Stimulated activated CD8-positive, alpha-beta memory T cell treated with anti-CD3 and anti-CD28 coated beads, Interleukin-4, amount 100 ng/mL, for 1 hour (primary cell): ENCODE results near the gene ARRB1.

Experiments used
- DNase-seq, 2 donors: peaks; one replicate each; pipeline ENCODE4 v3.0.0-alpha.2; 2020; ENCODE audit warnings: low read depth in 2 of 2, low spot score in 1 of 2

ARRB1 gene

DNA sequence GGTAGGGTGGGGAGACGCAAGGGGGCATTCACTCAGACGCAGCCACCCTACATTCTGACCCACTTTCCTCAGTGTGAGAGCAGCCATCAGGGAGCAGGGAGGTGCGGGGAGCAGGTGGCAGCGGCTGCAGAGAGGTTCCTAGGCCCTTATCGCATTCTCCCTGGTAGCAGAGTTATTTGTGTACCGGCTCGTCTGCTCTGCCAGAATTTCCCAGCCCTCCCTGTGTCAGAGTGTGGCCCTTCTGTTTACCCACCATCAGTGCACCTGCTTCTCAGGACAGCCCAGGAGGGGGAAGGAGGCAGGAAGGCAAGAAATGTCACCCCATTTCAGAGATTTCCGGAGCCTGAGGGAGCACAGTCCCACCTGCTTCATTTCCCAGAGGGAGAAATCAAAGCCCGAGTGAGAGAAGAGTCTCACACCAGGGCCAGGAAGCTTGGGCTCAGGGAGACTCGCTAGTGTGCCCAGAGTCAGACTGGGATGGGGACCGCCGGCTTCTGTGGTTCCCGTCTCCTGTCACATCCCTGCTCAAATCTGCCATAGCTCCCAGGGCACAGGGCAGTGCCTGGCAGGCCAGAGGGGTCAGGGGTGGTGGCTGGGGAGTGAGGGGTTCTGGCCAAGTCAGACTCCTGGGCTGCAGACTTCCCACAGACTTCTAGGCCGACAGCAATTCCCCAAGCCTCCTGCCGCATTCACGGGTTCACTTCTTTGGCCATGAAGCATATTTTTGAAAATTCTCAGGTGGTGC is 49.7 kb downstream of the ARRB1 start:
- no peak for DNase-seq

DNA sequence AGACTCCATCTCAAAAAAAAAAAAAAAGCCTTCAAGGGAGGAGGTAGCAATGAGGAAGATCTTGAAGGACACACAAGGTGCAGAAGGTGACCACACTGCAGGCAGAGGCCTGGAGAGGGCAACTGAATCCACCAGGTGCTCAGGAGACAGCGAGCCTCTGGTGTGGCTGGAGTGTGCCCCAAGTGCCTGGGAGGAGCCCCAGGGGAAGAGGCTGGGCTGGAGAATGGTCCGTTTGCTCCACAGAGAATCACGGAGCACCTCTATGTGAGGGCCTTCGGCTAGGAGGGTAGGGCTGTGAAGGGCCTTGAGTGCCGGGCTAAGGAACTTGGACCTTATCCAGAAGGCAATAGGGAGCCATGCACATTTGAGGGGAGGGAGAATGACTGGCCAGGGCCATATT is 50.3 kb downstream of the ARRB1 start:
- no peak for DNase-seq

DNA sequence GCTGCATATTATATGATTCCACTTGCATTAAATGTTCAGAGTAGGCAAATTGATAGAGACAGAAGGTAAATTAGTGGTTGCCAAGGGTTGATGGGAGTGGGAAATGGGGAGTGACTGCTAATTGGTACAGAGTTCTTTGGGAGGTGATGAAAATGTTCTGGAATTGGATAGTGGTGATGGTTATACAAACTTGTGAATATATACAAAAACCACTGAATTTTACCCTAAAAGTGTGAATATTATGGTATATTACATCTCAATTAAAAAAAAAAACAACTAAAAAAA is 52.5 kb downstream of the ARRB1 start:
- DNase-seq: no peak

DNA sequence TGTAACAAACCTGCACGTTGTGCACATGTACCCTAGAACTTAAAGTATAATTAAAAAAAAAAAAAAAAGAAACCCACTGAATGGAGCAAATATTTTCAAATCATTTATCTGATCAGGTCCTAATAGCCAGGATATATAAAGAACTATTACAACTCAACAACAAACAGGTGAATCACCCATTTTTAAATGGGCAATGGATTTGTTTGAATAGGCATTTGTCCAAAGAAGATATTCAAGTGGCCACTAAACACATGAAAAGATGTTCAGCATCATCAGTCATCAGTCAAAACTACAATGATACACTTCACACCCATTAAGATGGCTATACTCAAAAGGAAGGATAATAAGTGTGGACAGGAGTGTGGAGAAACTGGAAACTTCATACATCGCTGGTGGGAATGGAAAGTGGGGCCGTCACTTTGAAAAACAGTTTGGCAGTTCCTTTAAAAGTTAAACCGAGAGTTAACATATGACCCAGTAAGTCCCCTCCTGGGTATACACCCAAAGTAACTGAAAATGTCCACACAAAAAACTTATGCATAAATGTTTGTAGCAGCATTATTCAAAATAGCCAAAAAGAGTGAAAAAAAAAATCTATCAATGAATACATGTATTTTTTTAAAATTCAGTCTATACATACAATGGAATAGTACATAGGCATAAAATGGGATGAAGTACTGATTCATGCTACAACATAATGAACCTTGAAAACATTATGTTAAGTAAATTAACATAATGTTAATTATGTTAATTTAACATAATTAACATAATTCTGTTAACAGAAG is 53.1 kb downstream of the ARRB1 start:
- no peak for DNase-seq

DNA sequence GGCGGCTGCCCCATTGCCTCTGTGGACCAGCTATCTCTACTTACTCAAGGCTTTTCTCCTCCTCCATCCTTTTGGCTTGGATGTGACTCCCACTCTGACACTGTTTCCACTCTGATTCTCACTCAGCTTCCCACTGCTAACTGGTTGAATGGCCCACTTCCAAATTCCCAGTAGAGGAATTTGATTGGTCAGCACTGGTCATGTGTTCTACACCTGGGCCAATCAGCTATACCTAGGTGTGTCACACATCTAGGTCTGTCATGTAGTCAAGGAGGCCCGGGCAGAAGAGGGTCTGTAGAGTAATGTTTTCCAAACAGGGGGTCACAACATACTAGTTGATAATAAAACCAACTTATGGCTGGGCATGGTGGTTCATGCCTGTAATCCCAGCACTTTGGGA is 57.6 kb downstream of the ARRB1 start:
- no peak for DNase-seq

DNA sequence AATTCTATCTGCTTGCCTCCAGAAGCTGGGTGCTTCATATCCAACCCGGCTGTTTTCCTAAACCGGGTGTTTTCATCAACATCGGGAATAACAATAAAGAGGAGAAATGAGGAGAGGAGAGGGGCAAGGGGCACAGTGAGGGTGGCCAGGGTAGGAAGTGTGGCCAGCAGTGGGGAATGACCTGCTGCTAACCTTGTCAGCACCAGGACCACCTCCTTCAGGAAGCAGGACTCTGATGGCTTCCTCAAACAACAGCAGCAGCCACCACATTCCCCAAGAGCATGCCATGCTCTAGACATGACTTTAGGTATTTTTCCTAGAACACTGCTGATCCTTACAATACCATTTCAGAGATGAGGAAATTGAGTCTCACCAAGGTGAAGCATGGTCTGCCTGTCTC is 58.5 kb downstream of the ARRB1 start:
- DNase-seq: no peak

DNA sequence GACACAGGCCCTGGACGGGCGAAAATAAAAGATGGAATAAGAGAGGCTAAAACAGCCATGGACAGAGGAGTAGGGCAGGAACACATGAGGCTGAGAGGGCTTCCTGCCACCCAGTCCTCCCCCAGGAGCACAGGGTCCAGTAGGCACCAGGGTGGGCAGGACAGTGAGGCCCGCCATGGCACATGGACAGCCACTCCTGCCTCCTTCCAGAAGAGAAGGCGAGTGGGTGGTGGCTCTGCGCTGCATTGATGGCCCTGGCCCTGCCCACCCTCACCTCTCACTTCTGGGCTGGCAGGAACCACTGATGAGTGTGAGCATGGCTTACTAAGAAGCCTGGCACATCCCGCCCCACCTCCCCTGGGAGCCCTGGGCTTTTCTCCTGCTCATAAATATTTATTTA is 59.7 kb downstream of the ARRB1 start:
- DNase-seq: no peak

DNA sequence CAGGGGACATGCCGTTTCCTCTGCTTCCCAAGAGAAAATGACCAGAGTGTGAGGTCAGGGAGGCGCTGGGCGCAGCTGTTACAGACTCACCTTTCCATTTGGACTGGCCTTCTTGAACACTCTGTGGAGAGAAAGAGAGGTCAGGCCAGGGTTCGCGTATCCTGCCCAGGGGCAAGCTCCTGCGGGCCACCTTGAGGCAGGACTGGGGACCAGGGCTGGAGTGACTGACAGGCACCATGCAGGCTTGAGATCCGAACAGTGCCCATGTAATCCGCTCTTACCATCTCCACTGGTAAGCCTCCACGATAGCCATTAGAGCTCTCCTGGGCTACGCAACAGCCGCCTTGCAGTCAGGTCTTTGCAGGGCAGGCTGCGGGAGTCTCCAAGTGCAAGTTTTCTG is 61.5 kb downstream of the ARRB1 start:
- no peak for DNase-seq

DNA sequence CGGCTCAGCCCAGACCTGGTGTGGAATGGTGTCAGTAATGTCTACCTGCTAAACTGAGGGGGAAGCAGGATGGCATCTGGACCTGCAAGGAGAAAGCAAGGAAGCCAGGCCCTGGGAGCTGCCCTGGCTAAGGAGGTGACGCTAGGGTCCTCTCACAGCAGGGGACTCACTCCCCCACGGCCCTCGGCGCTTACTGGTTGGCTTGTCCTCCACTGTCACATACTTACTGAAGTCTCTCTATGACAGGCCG is 62.0 kb downstream of the ARRB1 start:
- no peak for DNase-seq

DNA sequence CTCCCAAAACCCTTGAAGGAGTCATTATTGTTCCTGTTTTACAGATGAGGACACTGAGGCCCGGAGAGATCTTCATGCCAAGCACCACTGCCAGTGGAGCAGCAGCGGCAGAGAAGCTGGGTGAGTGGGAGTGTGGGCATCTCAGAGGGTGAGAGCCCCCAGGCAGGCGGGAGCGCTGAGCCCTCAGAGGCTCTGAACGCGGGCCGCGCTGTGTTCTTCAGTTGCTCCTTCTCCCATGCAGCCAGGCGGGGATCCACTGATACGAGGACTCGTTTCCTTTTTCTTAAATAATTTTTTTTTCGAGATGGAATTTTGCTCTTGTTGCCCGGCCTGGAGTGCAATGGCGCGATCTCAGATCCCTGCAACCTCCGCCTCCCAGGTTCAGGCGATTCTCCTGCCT is 63.9 kb downstream of the ARRB1 start:
- no peak for DNase-seq

DNA sequence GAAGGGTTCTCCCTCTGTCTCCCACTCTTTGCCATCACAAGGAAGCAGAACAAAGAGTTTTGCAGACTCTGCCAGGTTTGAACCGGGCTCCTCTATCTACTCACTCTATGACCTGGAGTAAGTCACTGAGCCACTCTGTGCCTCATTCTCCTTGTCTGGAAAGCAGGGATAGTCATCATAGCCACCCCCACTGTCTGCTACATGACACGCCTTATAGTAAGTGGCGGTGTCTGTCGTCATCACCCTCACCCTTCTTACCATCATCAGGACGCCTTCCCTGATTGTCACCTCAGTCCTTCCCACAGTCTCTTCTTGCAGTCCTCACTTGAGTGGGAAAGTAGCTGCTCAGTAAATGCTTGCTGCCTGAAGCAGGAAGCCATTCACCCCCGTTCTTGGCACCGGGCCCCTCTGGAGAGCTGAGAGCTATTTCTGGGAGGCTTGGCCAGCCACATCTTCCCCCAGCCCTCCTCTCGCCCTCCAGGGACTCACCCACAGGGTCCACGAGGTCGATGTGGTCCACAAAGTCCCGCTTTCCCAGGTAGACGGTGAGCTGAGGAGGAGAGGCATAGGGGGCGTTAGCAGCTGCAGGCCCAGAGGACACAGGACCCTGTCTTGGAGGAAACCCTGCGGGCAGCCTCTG is 64.5 kb downstream of the ARRB1 start:
- DNase-seq: no peak

DNA sequence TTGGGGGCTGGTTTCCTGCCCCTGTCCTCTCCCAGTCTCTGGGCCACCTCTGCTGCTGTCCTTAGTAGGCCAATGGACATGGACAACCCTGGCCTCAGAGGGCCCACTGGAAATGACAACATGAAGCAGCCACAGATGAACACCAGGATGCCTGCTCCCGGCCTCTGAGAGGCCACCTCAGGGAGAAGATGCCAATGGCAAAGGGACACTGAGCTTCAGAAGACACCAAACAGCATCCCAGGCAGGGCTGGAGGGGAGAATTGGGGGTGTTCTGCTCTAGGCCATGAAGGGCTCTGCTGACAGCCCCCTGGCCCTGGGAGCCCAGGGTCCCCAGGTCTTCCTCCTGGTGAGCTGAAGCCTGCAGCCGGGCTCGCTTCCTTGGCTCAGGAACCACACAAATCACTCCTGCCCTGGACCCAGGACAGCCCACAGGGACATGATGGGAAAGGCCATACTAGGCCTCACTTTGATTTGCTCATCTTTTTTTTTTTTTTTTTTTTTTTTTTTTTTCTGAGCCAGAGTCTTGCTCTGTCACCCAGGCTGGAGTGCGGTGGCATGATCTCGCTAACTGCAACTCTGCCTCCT is 65.6 kb downstream of the ARRB1 start:
- no peak for DNase-seq

DNA sequence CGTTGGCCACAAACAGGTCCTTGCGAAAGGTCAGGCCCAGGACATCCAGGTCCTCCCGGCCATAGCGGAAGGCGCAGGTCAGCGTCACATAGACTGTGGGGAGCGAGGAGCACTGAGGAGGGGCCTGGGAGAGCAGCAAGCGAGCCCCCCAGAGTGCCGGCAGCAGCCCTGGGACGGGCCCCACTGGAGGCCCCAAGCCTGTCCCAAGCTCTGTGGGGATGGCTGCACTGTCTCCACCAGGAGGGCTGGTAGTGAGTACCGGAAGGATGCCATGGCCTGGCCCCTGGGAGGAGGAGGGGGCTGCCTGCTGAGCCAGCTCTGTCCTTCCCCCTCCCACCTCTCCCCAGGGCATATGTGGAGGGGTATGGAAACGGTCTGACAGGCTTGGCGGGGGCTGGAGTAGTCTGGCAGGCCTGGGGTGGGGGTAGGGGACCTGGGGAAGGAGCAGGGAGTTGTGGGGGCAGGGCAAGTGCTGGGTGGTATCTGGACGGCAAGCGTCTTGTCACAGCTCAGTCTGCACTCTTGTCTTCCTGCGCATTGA is 68.0 kb downstream of the ARRB1 start:
- no peak for DNase-seq

DNA sequence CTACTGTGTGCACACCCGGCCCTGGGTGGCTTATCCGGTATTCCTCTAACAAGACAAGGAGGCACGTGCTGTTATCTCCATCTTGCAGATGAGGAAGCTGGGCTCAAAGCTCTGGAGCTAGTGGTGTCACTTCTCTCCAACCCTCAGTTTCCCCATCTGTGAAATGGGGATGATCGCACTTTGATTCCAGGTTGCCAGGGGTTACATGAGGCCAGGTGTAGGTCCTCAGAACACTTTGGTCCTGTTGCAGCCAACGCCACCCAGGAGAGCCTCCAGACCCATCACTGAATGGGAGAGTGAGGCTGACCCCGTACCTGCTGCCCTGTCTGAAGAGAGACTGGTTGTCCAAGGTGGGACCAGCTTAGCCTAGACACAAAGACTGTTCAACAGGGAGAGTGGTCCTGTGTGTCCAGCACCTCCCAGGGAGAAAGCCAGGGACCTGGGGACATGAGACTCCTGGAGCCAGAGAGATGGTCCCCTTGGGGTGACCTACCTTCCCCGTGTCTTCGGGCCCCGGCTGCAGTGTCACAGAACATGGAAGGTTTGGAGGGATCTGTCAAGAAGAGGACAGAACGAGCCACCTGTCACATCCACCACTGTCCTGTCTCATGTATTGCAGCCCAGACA is 69.9 kb downstream of the ARRB1 start:
- no peak for DNase-seq

DNA sequence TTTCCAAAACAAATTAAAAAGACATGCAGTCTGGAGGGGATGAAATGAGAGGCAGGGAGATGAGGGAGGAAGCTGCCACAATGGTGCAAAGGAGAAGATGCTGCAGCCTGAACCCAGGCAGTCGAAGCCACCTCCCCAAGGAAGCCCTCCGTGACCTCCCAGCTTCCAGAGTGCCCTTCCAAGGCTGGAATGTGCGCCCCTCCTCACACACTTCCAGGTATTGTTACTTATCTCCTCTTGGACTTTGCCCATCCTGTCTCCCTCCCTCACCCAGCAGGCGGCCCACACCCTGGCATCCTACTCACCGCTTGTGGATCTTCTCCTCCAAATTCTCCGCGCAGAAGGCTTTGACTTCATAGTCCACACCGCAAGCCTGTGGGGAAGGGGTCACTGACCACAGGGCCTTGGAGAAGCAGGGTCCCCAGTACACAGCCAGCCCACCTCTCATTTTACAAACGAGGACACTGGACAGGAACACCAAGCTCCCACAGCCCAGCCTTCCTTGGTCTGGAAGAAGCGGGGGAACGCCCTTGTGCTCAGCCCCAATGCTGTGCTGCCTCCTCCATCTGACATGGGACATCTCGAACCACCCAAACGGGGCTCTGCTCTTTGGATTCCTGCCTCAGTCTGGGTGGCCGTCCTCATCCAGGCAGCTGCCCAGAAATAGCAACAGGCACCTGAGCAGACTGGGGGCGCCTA is 70.5 kb downstream of the ARRB1 start:
- no peak for DNase-seq

DNA sequence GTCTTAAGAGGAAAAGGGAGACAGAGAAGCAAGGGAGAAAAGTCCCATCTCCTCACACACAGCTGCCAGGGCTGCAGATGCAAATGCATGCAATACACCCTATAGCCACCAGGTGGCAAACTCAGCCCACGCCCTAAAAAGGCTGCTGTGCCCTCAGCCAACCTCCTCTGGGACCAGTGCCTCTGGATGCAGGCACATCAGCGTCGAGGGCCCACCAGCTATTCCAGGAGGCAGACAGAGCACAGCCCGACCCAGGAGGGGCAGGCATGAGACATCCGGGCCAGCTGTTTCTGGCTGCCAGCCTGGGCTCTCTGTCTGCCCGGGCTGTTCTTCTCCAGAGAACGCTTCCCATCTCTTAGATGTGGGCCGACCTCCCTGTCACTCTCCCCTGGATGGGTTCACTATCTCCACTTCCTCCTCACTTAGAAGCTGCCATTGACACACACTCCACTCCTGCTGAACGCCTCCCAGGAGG is 71.2 kb downstream of the ARRB1 start:
- peak; percentile 49 to 60 for DNase-seq

DNA sequence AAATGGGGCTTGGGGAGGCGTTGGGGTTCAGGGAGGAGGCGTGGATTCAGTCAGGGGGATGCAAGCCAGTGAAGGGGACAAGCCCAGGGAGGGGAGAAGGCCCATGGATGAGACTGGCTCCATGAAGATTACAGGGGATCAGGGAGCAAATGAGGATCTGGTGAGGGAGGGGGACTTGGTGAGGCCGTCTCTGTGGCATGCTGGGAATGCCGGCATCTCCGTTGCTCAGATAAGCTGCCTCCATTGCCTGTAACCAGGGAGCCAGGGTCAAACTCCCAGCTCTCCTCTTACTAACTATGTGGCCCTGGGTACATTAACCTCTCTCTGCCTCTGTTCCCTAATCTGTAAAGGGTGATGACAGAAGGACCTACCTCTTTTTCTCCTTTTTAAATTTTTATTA is 72.2 kb downstream of the ARRB1 start:
- DNase-seq: no peak

DNA sequence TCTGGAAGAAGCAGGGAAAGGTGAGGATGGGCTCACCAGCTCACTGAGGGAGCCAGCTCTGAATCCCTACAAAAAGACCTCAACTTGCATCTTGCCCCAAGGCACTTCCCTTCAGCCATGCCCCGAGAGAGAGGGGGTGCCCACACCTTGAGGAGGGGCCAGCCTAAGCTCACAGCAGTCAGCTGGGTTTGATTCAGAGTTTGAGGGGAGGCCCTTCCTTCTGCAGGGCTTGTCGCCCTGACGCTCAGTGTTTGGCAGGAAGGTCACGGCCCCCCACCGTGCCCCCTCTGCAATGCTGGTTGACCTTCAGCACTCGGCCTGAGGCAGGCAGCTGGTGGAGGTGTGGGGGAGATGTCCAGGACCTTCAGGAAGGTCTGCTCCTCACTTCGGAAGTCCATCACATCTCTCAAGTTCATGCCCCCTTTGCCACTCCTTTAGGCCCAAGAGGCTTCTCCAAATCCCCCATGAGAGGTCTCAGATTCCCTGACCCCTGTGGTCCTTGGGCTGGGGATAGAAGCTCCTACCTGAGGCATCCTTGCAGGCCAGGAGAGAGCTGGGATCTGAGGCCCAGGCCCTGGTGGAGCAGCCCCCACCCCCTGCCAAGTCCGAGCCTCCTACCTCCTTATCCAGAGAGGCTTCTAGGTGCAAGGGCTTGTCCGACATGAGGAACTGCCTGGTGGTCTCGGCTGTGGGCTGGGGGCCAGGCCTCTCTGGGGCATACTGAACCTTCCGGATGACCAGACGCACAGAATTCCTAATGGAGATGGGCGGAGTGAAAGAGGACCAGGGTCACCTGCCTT is 73.3 kb downstream of the ARRB1 start:
- DNase-seq: no peak

DNA sequence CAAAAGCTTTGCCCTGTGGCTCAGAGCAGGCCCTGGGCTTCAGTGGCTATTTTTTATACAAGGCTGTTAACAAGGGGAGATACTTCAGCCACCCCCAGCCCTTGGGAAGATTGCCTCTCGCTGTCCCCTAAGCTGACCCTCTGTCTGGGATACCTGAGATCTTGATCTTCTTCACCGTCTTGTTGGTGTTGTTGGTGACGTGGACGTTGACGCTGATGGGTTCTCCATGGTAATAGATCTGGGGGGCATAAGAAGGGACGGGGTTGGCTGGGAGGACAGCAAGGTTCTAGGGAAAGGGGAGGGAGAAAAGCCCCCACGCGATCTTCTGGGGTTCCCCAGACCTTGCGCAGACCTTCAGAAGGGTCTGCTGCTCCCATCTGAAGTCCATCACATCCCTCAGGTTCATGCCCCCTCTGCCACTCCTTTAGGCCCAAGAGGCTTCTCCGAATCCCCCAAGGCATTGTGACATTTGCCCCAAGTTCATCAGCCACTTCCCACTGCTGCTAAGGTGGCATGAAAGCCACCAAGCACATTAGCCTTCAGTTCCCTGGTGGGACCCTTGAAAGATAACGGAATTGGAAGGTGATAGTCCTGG is 74.2 kb downstream of the ARRB1 start:
- no peak for DNase-seq

DNA sequence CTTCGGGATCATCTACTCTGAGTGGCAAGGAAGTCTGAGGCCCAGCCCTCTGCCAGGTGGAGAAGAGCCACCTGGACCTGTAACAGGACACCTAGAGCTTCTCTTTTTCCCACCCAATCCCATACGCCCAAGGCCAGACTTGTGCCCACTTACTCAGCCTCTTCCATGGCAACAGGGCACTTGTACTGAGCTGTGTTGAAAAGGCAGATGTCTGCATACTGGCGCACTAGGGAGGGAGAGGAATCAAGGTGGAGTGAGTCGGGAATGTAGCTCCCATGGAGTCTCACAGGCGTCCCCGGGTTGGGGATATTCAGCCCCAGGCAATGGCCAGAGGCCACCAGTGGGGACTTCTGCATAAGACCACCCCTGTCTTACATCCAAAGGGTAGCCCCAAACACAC is 74.8 kb downstream of the ARRB1 start:
- DNase-seq: no peak
